22Rv1 (cell line): ENCODE measurements around the gene STAG2.

Source experiments
- ZFX ChIP-seq: fragments of 450-650 bp; IDR thresholded peaks from 2 replicates; pipeline ENCODE4 v1.6.1; 2017; ENCODE audit warnings: antibody characterized with exemption, borderline replicate concordance
- TF ChIP-seq, protein P1 (sequence below): fragments of 450-650 bp; IDR thresholded peaks from 2 replicates; pipeline ENCODE4 v1.5.1; 2017; ENCODE audit warnings: mild to moderate bottlenecking

DNA sequence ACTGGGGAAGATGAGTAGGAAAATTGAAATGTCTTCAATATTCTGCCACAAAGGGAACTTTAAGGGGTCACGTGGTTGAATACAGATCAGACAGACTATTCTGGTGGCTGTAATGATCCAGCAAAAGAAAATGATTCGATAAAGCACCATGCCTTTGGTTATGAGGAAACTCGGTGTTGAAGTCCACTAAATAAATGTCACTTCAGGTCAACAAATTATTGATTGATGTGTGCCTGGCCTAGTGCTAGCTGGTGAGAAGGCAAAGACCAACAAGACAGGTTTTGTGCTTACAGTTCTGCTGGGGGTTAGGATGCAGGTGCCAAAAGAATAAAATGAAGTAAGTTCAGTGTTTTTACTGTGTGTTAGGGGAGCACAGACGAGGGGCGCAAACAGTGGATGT lies 142.5 kb downstream of the STAG2 start:
- TF ChIP-seq, protein P1, sequence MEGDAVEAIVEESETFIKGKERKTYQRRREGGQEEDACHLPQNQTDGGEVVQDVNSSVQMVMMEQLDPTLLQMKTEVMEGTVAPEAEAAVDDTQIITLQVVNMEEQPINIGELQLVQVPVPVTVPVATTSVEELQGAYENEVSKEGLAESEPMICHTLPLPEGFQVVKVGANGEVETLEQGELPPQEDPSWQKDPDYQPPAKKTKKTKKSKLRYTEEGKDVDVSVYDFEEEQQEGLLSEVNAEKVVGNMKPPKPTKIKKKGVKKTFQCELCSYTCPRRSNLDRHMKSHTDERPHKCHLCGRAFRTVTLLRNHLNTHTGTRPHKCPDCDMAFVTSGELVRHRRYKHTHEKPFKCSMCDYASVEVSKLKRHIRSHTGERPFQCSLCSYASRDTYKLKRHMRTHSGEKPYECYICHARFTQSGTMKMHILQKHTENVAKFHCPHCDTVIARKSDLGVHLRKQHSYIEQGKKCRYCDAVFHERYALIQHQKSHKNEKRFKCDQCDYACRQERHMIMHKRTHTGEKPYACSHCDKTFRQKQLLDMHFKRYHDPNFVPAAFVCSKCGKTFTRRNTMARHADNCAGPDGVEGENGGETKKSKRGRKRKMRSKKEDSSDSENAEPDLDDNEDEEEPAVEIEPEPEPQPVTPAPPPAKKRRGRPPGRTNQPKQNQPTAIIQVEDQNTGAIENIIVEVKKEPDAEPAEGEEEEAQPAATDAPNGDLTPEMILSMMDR = no peak
- TF ChIP-seq ZFX = no peak
